ENCODE results near the gene COL5A1. TPM values are rescaled to one million over a fixed set of nuclear protein-coding genes. Genes with fewer than 3 reads are reported as not detected.

The COL5A1 gene
- total RNA-seq, 4 donors from 2014 or later = 14.0 to 23.9 (median 19.2) TPM

DNA sequence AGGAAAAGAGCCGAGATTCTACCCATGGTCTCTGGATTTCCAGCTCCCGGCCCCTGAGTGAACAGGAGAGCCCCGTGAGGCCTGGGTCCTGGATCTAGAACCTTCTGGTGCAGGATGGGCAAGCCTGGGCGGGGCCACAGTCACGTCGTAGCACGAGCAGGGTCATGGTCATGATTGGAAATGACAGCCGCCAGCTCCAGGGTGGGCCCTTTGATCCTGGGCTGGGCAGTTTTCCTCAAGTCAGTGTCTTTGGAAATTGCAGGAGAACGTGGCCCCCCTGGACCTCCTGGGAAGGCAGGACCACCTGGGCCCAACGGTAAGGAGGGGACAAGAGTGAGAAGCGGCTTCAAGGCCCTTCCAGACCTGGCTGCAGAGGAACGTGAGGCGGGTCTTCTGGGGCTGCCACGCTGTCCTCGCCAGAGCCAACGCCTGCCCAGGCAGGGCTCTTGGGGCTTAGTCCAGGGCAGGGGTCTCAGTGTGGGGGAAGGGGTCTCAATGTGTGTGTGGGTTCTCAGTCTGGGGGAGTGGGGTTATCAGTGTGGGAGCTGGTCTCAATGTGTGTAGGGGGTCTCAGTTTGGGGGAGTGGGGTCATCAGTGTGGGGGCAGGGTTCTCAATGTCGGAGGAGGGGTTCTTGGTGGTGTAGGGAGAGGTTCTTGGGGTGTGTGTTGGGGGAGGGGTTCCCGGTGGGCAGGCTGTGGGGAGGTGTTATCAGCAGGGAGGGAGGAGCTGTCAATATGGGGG is 241.6 kb downstream of the COL5A1 start:
- TF ChIP-seq, protein P1, sequence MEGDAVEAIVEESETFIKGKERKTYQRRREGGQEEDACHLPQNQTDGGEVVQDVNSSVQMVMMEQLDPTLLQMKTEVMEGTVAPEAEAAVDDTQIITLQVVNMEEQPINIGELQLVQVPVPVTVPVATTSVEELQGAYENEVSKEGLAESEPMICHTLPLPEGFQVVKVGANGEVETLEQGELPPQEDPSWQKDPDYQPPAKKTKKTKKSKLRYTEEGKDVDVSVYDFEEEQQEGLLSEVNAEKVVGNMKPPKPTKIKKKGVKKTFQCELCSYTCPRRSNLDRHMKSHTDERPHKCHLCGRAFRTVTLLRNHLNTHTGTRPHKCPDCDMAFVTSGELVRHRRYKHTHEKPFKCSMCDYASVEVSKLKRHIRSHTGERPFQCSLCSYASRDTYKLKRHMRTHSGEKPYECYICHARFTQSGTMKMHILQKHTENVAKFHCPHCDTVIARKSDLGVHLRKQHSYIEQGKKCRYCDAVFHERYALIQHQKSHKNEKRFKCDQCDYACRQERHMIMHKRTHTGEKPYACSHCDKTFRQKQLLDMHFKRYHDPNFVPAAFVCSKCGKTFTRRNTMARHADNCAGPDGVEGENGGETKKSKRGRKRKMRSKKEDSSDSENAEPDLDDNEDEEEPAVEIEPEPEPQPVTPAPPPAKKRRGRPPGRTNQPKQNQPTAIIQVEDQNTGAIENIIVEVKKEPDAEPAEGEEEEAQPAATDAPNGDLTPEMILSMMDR (IDR thresholded peaks at IDR 0.05; ENCODE audit: low read depth) = no peak

DNA sequence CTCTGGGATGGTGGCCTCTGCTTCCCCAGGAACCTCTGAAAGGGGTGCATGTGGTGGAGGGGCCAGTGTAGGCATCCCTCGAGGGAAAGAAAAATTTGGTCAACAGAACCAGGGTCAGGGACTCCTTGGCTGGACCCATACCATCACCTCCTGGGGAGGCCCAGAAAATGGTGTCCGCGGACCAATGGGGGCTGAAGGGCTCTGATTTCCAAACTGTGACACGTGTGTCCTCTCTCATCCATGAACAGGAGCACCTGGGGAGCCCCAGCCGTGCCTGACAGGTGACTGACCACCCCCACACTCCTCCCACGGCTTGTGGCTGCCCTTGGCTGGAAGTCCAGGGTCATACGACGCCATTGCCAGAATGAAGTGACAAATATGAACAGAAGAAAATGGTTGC is 242.9 kb downstream of the COL5A1 start:
- TF ChIP-seq, protein P1 (IDR thresholded peaks at IDR 0.05; ENCODE audit: low read depth) = no peak

DNA sequence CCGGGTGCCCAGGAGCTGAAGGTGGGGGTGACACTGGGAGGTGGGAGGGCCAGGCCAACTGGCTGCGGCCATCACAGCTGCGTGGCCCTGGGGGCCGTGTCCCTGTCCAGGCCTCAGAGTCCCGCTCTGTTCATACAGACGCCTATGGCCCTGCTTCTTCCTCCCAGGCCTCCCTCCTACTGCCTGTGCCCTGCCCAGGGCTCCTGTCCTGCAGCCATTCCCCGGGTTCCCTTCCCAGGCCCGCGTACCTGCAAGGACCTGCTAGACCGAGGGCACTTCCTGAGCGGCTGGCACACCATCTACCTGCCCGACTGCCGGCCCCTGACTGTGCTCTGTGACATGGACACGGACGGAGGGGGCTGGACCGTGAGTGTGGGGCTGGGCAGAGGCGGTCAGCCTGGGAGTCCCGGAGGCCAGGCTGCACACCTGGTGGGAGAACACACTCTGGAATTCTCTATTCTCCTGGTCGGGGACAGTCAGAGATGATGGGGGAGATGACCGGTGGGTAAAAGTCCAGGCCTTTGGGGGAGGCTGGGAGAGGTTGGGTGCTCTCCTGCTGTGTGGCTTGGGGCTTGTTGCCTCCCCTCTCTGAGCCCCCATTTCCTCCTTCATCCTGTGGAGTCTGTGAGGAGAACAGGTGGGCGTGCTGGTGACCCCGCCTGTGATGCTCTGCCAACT is 243.5 kb downstream of the COL5A1 start:
- TF ChIP-seq, protein P1 (IDR thresholded peaks at IDR 0.05; ENCODE audit: low read depth) = no peak

DNA sequence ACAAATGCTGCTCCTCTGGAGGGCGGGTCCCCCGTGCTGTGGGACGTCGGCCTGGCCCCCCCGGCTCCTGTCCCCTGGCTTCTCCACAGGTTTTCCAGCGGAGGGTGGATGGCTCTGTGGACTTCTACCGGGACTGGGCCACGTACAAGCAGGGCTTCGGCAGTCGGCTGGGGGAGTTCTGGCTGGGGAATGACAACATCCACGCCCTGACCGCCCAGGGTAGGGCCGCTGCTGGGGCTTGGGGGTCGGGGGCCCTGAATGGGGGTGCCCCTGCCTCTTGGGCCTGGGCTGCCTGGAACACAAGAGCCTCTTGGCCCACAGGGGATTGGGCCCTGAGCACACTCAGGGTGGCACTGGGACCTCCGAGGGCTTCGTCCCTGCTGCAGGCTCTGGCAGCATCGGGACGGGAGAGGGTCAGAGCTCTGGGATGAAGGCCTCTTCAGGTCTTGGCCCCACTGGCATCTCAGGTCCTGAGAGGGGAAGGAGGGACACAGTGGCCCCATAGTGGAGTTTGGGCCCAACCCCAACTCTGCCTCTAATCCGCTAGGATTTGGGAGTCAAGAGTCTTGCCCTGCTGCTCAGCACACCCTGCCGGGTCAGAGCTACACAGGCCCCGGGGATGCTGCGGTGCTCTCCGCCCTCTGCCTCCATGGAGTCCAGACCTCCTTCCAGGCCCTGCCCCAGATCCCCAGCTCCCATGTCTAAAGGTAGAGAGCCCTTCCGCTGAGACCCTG is 244.2 kb downstream of the COL5A1 start:
- TF ChIP-seq, protein P1 (IDR thresholded peaks at IDR 0.05; ENCODE audit: low read depth) = no peak

DNA sequence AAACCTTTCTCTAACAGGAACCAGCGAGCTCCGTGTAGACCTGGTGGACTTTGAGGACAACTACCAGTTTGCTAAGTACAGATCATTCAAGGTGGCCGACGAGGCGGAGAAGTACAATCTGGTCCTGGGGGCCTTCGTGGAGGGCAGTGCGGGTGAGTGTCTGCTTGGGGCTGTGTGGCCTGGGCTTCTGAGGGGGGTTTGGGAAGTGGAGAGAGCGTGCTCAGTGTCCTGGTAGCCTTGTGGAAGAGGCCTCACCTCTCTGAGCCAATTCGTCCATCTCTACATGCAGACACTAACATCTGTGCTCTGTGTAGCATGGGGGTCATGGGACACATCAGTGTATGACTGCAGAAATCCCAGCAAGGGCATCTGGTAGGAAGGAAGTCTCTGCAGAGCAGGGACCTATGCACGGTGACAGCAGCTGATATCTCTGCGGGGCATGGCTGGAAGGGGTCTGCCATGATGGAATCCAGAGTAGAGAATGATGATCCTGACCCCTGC is 244.9 kb downstream of the COL5A1 start:
- TF ChIP-seq, protein P1 (IDR thresholded peaks at IDR 0.05; ENCODE audit: low read depth) = no peak

DNA sequence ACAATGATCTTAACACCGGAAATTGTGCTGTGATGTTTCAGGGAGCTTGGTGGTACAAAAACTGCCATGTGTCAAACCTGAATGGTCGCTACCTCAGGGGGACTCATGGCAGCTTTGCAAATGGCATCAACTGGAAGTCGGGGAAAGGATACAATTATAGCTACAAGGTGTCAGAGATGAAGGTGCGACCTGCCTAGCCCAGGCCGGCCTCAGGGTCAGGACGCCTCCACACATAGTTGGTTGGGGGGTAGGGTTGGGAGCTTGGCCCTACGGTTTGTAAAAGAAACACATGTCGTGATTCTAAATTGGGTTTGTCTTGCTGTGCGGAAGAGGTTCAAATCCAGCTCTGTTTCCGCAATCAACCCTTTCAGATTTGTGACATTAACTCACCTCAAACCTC is 245.6 kb downstream of the COL5A1 start:
- TF ChIP-seq, protein P1 (IDR thresholded peaks at IDR 0.05; ENCODE audit: low read depth) = no peak

Measured in subcutaneous adipose tissue (tissue), 4 donors.